GM19099 (cell line): ENCODE measurements around the gene P2RY6.

Source experiments
- POLR2A ChIP-seq: IDR thresholded peaks from 3 replicates; pipeline ENCODE4 v1.6.1; 2011; ENCODE audit warnings: low read depth; ENCODE audit not compliant: insufficient read length; ENCODE audit errors: extremely low read depth

P2RY6 gene

DNA sequence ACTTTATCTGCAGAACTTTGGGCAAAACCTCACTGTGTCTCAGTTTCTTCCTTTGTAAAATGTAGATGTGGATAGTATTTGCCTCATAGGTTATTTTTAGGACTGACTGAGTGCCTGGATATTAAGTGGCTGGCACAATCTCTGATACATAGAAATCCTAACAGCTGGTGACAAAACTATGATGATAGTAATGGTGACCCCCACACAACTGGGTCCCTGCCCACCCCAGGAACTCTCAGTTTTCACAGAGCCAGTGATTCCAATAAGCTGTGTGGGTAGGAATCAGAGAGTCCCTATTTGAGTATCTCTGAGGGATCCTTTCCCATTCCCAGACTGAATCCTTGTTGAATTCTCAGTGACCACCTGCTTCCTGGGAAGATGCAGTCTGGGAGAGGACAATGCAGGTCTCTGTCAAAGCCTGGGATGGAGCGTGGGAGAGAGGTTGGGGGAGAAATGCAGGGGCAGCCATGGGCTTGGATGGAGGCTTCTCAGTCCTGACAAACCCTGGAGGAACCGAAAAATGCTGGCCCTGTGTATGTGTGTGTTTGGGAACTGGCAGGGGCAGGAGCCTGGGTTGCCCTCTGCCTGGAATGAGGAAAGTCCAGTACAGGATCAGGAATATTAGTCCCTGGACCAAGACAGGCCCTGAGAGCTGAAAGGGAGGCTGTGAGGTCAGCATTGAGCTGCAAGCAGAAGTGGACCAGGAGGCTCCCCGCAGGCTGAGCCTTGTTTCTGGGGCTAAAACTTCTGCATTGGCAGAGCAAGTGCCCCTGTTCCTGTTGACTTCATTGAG, 6.1 kb upstream of the P2RY6 start:
- TF ChIP-seq POLR2A, result no peak

DNA sequence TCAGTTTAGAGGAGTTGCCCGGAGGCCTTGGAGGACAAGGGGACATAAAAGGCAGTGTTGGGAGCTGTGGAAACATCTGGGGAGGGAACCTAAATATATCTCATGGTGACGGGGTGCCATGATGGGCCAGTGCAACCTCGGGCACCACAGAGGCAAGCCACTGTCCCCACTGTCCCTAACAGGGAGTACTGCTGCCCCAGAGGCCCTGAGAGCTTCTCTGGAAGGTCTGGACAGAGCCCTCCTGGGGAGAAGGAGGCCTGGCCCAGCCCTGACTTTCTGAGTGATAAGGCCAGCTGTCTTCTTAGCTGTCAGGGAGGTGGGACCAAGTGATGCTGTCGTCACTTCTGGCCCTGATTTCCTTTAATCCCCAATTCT, 5.5 kb upstream of the P2RY6 start:
- no peak for TF ChIP-seq POLR2A

GRCh38 chr11:73267122-73267846, 4.9 kb upstream of the P2RY6 start:
- TF ChIP-seq POLR2A, result no peak

DNA sequence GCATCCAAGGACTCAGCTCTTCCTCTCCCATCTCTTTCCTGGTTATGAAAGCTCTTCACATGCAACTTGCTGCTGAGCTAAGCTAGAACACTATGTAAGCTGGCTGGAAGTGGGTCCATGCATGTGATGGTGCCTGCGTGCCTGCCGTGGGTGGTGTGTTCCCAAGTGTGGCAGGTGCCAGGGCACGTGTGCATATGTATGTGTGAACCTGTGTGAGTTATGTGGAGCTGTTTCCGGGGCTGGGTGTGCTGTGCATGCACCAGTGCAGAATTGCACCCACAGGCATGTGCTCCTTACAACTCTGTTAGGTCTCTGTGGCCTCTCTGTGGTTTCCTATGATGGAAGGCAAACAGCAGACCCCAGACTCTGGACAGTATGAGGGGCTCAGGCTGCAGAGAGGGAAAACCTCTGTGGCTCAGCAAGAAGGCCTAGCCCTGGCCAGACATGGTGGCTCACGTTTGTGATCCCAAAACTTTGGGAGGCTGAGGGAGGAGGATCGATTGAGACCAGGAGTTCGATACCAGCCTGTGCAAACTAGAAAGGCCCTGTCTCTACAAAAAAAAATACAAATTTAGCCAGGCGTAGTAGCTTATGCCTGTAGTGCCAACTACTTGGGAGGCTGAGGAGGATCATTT, 4.1 kb upstream of the P2RY6 start:
- no peak for TF ChIP-seq POLR2A

DNA sequence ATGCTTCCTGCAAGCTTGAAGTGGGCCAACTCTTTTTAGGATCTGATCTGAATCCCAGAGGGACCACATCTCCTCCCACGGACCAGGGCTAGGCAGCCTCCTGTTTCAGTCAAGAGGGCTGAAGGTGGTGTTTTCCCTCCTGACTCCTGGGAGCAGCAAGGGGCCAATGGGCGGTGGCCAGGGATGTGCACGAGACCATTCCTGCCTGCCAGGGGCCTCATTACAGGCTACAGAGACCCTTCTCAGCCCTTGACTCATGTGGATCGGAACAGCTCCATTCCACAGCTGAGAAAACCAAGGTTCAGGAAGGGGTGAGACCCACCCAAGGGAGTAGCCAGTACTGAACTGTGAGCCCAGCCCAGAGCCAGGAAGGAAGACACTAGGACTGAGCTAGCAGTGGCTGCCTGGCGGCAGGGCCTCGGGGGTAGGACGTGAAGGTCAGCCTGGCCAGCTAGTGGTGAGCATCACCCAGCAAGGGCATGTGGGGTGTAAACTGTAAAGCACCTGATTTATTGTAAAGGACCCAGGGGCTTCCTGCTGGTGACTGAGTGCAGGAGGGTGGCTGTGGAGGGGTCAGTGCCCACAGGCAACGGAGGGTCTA, 3.4 kb upstream of the P2RY6 start:
- no peak for TF ChIP-seq POLR2A

DNA sequence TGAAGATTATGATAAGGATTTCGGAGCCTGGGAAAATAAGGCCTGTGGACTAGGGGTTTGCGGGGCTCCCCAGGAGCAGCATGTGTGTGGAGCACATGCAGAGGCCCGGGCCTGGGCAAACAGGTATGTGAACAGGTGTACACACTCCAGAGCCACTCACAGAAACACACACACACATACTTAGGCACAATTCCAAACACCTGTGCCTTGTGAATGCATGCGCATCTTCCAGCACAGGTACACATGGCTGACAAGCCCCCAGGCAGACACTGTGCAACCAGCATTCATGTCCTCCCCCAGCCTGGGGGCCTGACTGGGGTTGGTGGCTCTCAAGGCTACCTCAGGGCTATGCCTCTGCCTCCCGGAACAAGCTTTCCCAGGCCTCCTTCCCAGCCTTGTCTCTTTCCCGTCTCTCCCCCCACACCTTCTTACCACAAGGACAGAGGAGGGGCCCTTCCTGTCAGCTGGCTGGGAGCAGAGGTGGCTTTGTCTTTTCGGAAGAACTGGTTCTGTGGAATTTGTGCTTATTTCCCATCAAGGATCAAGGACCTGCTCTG, 2.6 kb upstream of the P2RY6 start:
- TF ChIP-seq POLR2A, result no peak

DNA sequence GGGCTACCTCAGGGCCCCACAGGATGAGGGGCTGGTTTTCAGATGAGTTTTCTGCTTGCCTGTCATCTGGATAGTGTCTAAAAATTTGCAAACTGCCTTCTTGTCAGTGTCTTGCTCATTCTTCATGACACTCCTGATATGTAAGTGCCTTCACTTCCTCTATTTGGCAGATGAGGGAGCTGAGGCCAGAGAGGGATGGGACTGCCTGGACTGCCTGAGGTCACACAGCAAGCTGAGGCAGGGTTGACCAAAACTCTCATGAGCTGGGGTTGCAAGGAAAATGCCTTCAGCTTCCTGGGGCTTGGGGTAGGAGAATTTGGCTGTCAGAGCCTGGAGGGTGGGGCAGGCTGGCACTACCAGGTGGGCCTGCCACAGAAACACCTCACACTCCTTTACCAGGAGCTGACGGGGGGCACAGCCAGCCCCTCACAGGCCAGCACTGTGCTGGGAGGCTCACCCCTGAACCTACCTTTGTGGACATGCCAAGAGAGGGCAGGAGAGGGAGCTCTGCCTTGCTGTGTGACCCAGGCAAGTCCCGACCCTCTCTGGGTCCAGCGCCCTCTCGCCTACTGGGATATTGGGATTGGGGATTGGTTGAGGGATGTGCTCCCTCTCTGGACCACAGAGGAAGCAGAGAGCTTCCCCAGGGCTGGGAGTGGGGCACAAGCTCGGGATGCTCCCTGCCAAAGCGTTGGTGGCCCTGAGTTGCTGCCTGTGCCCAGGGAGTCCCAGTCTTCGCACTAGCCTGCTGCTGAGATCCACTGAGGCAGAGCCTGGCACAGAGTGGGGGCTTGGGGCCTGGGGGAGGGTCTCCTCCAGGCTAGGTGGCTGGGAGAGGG, 1.9 kb upstream of the P2RY6 start:
- no peak for TF ChIP-seq POLR2A

- TF ChIP-seq POLR2A, result no peak
Observed at GRCh38 chr11:73270855-73271477, 1.2 kb upstream of the P2RY6 start.

DNA sequence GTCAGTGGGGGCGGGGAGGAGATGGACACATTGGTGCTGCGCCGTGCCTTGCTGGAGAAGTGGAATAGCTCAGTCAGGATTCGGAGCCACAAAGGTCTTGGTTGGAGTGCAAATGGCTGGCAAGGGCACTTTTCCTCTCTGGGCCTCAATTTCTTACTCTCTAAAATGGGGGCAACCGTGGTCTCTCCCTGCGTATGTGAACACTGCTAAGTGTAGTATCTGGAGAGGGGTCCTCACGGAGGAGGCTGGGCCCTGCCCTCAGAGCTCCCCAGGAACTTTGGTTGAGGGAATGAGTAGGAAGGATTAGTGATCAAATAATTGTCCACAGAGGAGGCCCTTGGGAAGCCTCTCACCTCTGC, 521 bp downstream of the P2RY6 start:
- no peak for TF ChIP-seq POLR2A

GRCh38 chr11:73273222-73273895, 1.2 kb downstream of the P2RY6 start:
- no peak for TF ChIP-seq POLR2A

DNA sequence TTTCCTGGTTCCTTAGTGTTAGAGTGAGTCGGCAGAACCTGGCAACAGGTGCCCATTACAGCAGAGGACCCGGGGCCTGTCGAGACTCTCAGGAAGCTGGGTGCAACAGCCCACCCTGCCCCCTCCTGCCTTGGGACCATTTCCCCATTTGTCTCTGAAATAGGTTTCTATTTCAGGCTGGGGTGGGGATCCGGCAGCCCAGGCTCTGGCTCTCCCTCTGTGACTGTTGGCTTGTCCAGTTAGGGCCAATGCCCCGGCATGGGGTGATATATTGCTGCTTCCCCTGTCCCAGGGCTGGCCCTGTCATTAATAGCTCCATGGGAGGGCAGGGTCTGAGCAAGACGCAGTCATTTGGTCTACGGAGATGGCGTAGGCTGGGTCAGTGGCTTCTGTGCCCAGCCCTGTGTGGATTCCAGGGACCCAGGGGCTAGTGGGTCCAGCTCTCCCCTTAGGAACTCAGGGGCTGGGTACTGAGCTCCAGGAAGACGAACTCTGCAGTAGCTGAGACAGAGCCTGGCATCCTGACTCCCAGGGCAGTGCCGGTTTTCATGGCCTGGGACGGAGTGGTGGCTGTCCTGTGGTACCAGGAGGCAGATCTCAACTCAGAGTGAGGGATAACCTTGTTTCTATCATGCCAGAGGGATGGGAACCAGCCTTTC, 2.7 kb downstream of the P2RY6 start:
- TF ChIP-seq POLR2A, result no peak

DNA sequence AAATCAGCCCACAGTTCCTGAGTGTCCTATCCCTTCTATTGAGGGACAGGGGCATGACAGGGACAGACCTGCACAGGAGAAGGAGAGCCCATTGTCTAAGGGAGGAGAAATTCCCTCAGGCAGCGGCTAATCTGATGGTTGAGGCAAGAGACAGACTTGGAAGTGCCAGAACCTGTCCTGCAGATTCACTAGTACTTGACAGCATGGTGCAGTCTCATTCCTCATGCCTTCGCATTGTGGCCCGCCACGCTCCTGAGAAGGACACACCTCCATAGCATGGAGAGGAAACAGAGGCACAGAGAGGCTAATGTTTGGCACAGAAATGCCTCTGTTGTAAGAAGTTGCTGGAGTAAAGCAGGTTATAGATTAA, 3.2 kb downstream of the P2RY6 start:
- TF ChIP-seq POLR2A, result no peak

DNA sequence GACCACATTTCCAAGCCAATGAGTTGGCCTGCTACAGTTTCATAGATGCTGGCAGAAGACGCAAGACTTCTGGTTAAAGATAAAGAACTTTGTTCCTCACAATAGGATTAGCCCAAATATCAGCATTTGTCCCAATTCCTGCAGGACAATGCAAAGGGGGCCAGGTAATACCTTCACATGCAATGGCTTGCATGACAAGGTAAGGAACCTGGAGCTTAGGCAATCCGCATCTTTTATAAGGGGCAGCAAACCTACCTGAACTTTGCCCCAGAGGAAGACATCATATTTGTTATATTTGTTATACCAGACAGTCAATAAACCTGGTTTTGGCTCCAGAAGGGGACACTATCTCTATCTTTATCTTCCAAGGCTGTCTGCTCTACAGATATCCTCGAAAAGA, 5.3 kb downstream of the P2RY6 start:
- TF ChIP-seq POLR2A, result no peak

DNA sequence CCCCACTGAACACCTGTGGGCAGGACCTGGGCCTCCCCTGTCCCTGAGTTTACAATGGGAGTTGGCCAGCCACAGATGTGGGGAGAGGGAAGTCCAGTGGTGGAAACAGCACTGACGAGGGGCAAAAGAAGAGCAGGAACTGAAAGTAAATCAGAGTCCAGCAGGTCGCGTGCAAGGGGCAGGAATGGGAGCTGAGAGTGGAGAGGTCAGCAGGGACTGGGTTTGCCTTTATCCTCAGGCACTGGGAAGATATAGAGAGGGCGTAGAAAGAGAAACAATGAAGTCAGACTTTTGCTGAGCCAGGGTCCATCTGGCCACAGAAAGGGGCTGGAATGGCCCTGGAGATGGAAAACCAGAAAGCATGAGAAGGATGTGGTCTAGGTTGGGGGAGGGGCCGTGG, 8.5 kb downstream of the P2RY6 start:
- TF ChIP-seq POLR2A, result no peak
